Measurements from ENCODE around the gene ACTN4. TPM values are rescaled to one million over a fixed set of nuclear protein-coding genes. Genes with fewer than 3 reads are reported as not detected.
A peak's percentile ranks its signal among the peaks of the same experiment; 100 is the strongest.

The ACTN4 gene
- total and polyA plus RNA-seq, 2 of the 4 experiments (the other 2 are of a cell fraction) = 541 to 659 TPM

DNA sequence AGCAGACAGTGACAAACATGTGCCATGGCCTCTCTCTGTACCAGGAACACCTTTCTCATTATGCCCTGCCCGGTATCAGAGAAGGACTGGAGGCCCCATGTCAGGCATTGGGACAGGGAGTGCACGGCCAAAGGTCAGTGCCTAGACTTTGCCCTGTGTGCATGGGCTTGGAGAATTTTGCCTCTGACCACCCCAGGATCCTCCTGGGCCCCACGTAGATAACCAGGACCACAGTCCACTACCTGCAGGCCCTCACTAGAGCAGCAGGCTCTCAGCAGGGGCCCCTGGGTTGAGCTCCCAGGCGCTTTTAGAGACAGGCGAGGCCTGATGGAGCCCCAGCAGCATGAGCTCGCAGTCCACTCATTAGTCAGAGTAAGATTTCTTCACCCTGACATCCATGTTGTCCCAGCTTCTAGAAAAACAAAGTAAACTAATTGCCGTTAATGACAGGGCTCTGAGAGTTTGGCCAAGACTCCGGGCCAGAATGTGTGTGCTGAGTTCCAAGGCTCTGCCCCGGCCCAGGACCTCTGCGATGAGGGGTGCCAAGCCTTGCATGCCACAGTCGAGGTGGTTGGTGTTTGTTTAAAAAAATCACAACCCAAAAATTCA is 54.1 kb downstream of the ACTN4 start (continued):
- TF ChIP-seq CEBPB (IDR thresholded peaks at IDR 0.05; ENCODE audit: low read depth, low read length) (no peak), CHD1 (IDR thresholded peaks at IDR 0.05; ENCODE audit: low read depth, low read length) (no peak)

- no peak overlapping the region for H4K5ac ChIP-seq (ENCODE audit: low read depth, low read length)
- H4K20me1 ChIP-seq (ENCODE audit: insufficient read depth, low read length) = peaks cover 91% of the 10 kb centered on the region
- no peak overlapping the region for H4K8ac ChIP-seq (ENCODE audit: low read depth in 2 of 2, low read length in 2 of 2)
- no peak overlapping the region for H2AK5ac ChIP-seq (ENCODE audit: low read depth, low read length)
- in situ Hi-C loops (cut with MboI; ENCODE audit: low sequenced_read_pairs) = no loop called here
- peak overlapping the region; percentile 5; the same call in 1 of the 2 replicates for H3K4ac ChIP-seq (ENCODE audit: low read depth, low read length)
- dilution Hi-C loops (cut with HindIII; ENCODE audit: low sequenced_read_pairs, unreplicated experiment) = no loop called here
- BruUV-seq (replicated peaks) = no TSS peak
- H3K18ac ChIP-seq (ENCODE audit: low read depth, low read length) = no peak overlapping the region
- H3K4me2 ChIP-seq (ENCODE audit: low read depth, low read length) = no peak overlapping the region
- no peak overlapping the region for H2BK120ac ChIP-seq (ENCODE audit: low read depth, low read length)
- H3K4me3 ChIP-seq (ENCODE audit: insufficient read depth, low read depth, low read length) = no peak overlapping the region
- H2BK15ac ChIP-seq (ENCODE audit: low read depth, low read length) = no peak overlapping the region
- TF ChIP-seq MXI1 (IDR thresholded peaks at IDR 0.05; ENCODE audit: borderline replicate concordance, low read depth, low read length) (no peak), MAFK (IDR thresholded peaks at IDR 0.05; ENCODE audit: low read depth, low read length) (no peak), RCOR1 (IDR thresholded peaks at IDR 0.05; ENCODE audit: insufficient replicate concordance, low read length) (no peak)
- H3K79me1 ChIP-seq (ENCODE audit: low read depth in 1 of 2, low read length in 2 of 2) = peaks cover 12 to 97% of the 10 kb centered on the region in 2 experiments
- peak overlapping the region; percentile 3 for H2AK9ac ChIP-seq (replicated peaks; ENCODE audit: low read depth, low read length, poor library complexity)
- DNase-seq (no peak), ATAC-seq (ENCODE audit: low read depth) (no peak)
- no peak overlapping the region for H2BK20ac ChIP-seq (ENCODE audit: low read depth, low read length)
- intact Hi-C loops (cut with micrococcal nuclease) = loop anchor here (1.0 kb wide), 1 partner anchor 9 kb away; no protein-coding TSS in a partner anchor
- no peak overlapping the region for H2AFZ ChIP-seq (replicated peaks; ENCODE audit: low read length, poor library complexity)
- no peaks in the 10 kb centered on the region for H3K9me3 ChIP-seq (ENCODE audit: control insufficient read depth, insufficient read depth, low read length)
- no peak overlapping the region for H3K9ac ChIP-seq (ENCODE audit: low read depth, low read length)
- no peak overlapping the region for H3K14ac ChIP-seq (replicated peaks; ENCODE audit: low read depth, low read length)
- H3K4me1 ChIP-seq (ENCODE audit: control insufficient read depth, insufficient read depth, low read length) = peaks cover 15% of the 10 kb centered on the region
- H2BK5ac ChIP-seq (ENCODE audit: low read depth, low read length, poor library complexity, severe bottlenecking) = no peak overlapping the region
- peaks cover 68% of the 10 kb centered on the region for H3K36me3 ChIP-seq (ENCODE audit: control insufficient read depth, insufficient read depth, low read length)
- H3K9me1 ChIP-seq (ENCODE audit: insufficient read depth, low read length) = peaks cover 21% of the 10 kb centered on the region
- no peak overlapping the region for H4K91ac ChIP-seq (ENCODE audit: insufficient read depth, low read depth, low read length)
- 100% methylated on average over 1 of the region's 14 CpGs; no CpG with 5 or more reads in 1 of the 2 experiments for WGBS, 2 experiments (ENCODE audit: extremely low coverage in 2 of 2, insufficient read length in 1 of 2)
- H3K56ac ChIP-seq (ENCODE audit: extremely low read depth, insufficient read depth, low read length) = no peak overlapping the region
- 0 out of 2 replicates have a peak overlapping the region, but pooled peaks have one; percentile 23 for H3K23ac ChIP-seq (ENCODE audit: low read depth, low read length)
- ChIA-PET CTCF (no interaction called here), POLR2A (ENCODE audit: unreplicated experiment) (no interaction called here)
- no peaks in the 10 kb centered on the region for H3K27me3 ChIP-seq (ENCODE audit: control insufficient read depth, insufficient read depth, low read length)
- peak overlapping the region; percentile 54; the same call in 1 of the 2 replicates for H3K27ac ChIP-seq (ENCODE audit: insufficient read depth, low read length)
These were observed 54.8 kb downstream of the ACTN4 start for GRCh38 chr19:38702278-38702677.

Data from IMR-90 (cell line).